PFSK-1 (cell line): Measurements from ENCODE around the gene JMJD1C.

Experiments used
- FOXP2 ChIP-seq: optimal IDR thresholded peaks from 2 replicates; pipeline ENCODE3; 2011; ENCODE audit warnings: borderline replicate concordance, control low read depth, inconsistent platforms; ENCODE audit not compliant: insufficient read depth; ENCODE audit errors: extremely low read length, extremely low read depth
- POLR2AphosphoS5 ChIP-seq: IDR thresholded peaks from 2 replicates; pipeline ENCODE4 v1.6.1; 2012; ENCODE audit warnings: low read depth, mild to moderate bottlenecking, control low read depth, low read length, moderate library complexity
- SIN3A ChIP-seq: IDR thresholded peaks from 2 replicates; pipeline ENCODE4 v1.6.1; 2012; ENCODE audit warnings: mild to moderate bottlenecking, low read length, moderate library complexity, borderline replicate concordance; ENCODE audit not compliant: insufficient read depth
- TAF1 ChIP-seq: IDR thresholded peaks from 2 replicates; pipeline ENCODE4 v1.6.1; 2012; ENCODE audit warnings: low read length, control low read depth, borderline replicate concordance; ENCODE audit not compliant: insufficient read depth
- TF ChIP-seq, protein P1 (sequence below), 2 experiments: IDR thresholded peaks; 2 replicates each; pipeline versions ENCODE4 v1.6.1 to v1.8.0; 2011 to 2012; ENCODE audit warnings: low read depth in 2 of 2, low read length in 2 of 2, control low read depth in 1 of 2, inconsistent platforms in 1 of 2, mild to moderate bottlenecking in 1 of 2, moderate library complexity in 1 of 2; ENCODE audit not compliant: insufficient read depth in 1 of 2

JMJD1C gene

DNA sequence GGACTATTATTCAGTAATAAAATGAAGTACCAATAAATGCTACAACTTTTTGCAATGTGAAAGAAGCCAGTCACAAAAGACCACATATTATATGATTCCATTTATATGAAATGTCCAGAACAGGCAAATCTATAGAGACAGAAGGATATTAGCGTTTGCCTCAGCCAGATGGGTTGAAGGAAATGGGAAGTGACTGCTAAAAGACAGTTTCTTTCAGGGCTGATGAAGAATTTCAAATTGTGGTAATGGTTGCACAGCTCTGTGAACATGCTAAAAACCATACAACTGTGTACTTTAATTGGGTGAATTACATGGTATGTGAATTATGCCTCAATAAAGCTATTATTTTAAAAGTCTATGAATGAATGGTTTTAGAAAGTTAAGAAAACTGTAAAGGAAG is 31.5 kb upstream of the JMJD1C start:
- TF ChIP-seq SIN3A (no peak), POLR2AphosphoS5 (no peak), FOXP2 (no peak), TAF1 (no peak)
- TF ChIP-seq, protein P1, sequence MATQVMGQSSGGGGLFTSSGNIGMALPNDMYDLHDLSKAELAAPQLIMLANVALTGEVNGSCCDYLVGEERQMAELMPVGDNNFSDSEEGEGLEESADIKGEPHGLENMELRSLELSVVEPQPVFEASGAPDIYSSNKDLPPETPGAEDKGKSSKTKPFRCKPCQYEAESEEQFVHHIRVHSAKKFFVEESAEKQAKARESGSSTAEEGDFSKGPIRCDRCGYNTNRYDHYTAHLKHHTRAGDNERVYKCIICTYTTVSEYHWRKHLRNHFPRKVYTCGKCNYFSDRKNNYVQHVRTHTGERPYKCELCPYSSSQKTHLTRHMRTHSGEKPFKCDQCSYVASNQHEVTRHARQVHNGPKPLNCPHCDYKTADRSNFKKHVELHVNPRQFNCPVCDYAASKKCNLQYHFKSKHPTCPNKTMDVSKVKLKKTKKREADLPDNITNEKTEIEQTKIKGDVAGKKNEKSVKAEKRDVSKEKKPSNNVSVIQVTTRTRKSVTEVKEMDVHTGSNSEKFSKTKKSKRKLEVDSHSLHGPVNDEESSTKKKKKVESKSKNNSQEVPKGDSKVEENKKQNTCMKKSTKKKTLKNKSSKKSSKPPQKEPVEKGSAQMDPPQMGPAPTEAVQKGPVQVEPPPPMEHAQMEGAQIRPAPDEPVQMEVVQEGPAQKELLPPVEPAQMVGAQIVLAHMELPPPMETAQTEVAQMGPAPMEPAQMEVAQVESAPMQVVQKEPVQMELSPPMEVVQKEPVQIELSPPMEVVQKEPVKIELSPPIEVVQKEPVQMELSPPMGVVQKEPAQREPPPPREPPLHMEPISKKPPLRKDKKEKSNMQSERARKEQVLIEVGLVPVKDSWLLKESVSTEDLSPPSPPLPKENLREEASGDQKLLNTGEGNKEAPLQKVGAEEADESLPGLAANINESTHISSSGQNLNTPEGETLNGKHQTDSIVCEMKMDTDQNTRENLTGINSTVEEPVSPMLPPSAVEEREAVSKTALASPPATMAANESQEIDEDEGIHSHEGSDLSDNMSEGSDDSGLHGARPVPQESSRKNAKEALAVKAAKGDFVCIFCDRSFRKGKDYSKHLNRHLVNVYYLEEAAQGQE (IDR thresholded peaks at IDR 0.05; ENCODE audit: insufficient read depth in 1 of 2, low read depth in 2 of 2, low read length in 2 of 2) = no peak

DNA sequence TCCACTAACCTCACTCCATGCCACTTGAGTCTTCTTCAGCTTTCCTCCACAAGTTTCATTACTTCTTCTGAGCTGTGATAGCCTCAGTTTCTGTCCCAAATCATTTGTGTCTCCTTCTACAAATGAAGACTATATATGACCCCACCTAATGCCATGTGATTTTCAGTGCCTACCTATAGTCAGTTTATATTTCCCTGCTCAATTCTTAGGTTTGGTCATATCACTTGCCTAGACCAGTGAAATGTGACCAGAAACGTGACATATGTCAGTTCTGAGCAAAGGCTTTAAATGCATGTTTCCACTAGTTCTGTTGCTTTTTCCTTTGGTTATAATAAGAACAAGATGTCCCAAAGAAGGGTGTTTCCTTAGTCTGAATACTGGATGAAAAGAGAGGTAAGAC is 30.8 kb upstream of the JMJD1C start:
- TF ChIP-seq SIN3A (no peak), TAF1 (no peak), FOXP2 (no peak), POLR2AphosphoS5 (no peak)
- TF ChIP-seq, protein P1 (IDR thresholded peaks at IDR 0.05; ENCODE audit: insufficient read depth in 1 of 2, low read depth in 2 of 2, low read length in 2 of 2) = no peak

GRCh38 chr10:63494951-63495350 is 29.2 kb upstream of the JMJD1C start:
- TF ChIP-seq FOXP2 (no peak), SIN3A (no peak), TAF1 (no peak), POLR2AphosphoS5 (no peak)
- TF ChIP-seq, protein P1 (IDR thresholded peaks at IDR 0.05; ENCODE audit: insufficient read depth in 1 of 2, low read depth in 2 of 2, low read length in 2 of 2) = no peak

DNA sequence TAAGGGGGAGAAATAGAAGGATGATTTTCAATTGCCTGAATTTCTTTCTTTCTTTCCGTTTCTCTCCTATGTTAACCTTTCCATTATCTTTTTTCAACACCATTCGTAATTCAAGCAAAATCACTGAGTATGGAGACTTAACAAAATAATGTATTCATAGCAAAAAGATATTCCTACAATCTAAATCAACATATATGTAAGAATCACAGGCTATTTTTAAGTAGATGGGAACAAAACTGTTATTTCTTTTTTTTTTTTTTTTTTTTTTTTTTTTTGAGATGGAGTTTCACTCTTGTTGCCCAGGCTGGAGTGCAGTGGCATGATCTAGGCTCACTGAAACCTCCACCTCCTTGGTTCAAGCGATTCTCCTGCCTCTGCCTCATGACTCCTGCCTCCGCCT is 27.2 kb upstream of the JMJD1C start:
- no peak for TF ChIP-seq FOXP2

- TF ChIP-seq SIN3A (no peak), FOXP2 (no peak), TAF1 (no peak)
These were observed 26.0 kb upstream of the JMJD1C start for GRCh38 chr10:63491588-63492316.

DNA sequence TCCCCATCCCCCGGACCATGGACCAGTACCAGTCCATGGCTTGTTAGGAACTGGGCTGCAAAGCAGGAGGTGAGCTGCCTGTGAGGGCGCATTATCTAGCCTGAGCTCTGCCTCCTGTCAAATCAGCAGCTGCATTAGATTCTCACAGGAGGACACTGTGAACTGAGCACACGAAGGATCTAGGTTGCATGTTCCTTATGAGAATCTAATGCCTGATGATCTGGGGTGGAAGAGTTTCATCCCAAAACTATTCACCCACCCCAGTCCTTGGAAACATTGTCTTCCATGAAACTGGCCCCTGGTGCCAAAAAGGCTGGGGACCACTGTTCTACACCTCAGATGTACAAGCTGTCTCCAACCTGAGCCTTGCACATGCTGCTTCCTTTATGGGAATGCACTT is 24.1 kb upstream of the JMJD1C start:
- no peak for TF ChIP-seq TAF1
- TF ChIP-seq, protein P1 (IDR thresholded peaks at IDR 0.05; ENCODE audit: insufficient read depth in 1 of 2, low read depth in 2 of 2, low read length in 2 of 2) = no peak
- no peak for TF ChIP-seq POLR2AphosphoS5
- TF ChIP-seq SIN3A = no peak
- TF ChIP-seq FOXP2 = no peak
